Stimulated activated CD4-positive, alpha-beta T cell treated with anti-CD3 and anti-CD28 coated beads, Interleukin-1b, Interleukin-23, amount 100 ng/mL, for 1 hour (primary cell): ENCODE measurements around the gene ACTR6.
A peak's percentile ranks its signal among the peaks of the same experiment; 100 is the strongest.
"Not testable (repeated sequence)": the region's sequence is repeated elsewhere in the genome, so short reads cannot be mapped to it uniquely, and the experiment has no call there.

ENCODE experiments used
- DNase-seq, 2 donors: peaks; one replicate each; pipeline ENCODE4 v3.0.0-alpha.2; 2020; ENCODE audit warnings: low read depth in 2 of 2

Gene ACTR6

DNA sequence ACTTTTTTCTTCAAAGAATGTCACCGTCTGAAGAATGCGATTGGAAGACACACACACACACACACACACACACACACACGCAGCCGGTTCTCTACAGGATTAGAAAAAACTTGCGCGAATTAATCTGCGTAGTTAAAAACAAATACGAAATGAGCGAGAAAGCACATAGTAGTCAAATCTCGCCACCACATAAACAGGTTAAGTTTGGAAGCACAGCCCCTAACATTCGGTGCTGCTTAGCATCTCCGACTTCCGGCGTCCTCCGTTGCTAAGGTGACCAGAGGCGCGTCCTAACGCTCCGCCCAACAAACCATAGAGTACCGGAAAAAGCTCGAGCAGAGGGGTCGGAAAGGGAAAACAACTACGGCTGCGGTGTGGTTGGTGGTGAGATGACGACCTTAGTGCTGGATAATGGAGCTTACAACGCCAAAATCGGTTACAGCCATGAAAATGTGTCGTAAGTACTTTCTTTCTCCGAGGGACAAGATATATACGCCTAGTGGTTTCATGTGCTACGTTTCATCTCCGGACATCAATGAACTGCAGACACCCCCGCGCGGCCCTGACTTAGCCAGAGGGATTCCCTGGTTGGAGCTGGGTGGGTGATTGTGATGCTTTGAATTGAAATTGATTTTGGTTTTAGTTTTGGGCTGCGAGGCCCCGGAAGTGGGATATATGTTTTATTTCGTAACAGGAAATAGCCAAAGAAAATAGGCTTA lies at the start of gene ACTR6:
Gene ACTR6, plus strand, starts transcription at position 353 of the 719 bp plus-strand sequence. Its CDS starts 37 bp downstream, at position 390.
- peak; percentile 88 to 91 for DNase-seq

DNA sequence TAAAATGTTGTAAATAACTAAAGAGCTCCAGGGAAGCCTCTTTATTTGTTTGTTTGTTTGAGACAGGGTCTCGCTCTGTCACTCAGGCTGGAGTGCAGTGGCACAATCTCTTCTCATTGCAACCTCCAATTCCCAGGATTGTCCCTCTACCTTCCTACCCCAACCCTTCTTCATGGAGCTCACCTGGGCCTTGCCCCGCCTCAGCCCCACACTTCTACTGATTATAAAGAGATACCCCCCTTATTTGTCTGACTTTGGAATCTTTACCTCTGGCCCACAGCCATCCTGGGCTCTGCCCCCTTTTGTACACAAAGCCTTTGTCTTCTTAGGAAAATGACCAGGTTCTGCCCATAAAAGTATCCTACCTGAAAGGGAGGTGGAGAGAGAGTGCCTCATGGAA lies 48.8 kb upstream of the ACTR6 start:
- no peak for DNase-seq

DNA sequence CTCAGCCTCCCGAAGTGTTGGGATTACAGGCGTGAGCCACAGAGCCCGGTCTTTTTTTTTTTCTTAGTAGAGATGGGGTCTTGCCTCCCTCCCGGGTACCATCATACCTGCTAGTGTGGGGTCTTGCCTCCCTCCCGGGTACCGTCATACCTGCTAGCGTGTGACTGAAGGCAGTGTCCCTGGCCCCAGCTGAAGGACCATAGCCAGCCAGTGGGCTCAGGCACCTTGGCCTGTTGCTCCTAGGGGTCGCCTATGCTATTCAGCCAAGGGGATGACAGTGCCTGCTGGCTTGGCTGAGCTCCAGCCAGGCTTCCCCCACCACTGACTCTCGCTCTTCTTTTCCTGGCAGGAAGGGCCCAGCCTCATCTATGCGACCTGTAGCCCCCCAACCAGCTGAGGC lies 47.5 kb upstream of the ACTR6 start:
- DNase-seq = no peak

DNA sequence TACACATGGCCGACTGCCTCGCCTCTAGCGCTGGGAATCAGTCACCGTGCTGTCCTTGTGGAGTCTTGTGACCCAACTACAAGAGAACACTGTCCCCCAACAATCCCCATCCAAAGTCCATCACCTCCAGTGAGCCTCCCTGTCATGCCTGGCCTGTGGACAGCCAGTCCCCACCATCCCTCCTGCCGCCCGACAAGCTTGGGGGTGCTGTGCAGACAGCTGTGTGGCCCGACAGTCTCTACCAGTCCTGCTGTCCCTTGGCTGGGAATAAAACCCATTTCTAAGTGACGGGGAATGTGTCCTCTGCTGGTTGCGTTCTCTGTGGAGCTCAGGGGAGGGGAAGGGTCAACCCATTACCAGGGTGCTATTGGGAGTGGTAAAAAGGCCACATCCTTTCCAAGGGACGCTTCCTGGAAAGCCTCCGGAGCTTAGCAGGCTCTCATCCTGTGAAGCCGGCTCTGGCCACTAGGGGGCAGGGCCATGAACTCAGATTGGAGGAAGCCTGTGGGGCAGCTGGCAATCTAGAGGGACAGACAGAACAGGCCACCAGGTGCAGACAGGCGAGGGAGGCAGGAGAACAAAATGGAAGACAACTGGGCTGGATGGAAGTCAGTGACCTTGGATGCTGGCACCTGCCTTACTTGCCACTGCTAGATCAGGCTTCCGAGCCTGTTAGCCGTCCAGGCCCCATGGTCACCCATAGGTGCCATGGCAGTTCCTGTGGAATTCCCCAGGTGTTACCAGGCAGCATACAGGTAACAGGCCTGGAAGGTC lies 46.0 kb upstream of the ACTR6 start:
- DNase-seq = peak; percentile 20 to 64

DNA sequence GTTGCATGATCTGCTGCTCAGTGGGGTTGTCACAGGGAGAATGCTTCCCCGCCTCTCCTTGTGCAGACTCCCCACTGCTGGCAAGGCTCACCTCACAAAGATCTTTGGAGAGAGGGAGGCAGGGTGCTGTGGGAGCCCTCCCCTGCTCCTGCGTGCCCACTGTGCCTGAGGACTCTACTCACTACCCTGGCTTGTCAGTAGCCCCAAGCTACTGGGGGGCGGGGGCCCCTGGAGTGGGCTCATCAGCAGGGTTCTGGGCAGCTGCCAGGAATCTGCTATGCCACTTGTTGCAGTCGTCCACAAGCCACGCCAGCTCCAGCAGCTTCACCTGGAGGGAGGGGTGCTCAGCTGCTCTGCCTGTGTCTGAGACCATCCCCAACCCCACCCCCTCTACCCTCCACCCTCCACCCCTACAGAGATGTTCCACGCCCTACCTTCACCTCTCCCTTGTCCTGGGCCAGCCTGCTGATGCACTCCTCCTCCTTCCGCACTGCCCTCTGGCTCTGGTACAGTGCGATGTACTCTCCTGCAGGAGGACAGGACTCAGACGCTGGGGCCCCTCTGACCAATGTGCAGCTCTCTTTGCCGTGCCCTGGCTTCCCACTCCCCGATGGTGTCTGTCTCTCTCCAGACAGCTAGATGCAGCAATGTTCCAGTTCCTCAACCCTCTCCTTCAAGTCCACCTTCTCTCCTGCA lies 43.7 kb upstream of the ACTR6 start:
- no peak for DNase-seq

DNA sequence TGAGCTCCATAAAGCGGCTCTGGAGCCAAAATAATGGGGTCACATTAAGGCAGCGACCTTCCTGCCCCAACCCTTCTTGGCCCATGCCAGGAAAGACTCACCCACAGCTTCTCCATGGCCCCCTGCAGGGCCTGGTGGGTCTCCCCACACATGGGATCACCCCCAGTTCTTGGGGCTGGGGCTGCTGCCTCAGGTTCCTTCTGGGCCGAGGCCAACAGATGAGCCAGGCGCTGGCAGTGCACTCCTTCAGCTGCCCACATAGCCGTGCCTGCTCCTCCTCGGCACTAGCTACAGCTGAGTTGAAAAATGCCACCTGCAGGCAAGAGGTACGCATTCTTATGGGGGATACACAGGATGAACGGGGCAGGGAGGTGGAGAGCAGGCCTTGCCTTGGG lies 43.2 kb upstream of the ACTR6 start:
- no peak for DNase-seq

DNA sequence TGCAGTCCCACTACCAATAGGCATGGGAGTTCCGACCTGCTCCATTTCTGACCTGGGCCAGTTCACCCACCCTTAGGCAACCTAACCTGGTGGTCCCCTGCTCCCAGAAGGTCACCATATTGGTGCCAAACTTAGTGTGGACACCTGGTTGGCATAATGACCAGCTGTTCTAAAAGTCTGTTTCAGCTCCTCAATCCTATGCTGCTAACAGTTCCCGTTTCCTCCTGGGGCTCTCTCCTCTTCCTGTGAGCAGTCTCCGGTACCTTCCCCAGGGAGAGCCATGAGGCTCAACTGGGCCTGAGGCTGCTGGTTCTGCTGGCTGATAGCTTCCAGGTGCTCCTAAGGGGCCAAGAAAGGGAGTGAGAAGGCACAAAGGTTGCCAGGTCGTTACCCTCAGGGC lies 42.1 kb upstream of the ACTR6 start:
- DNase-seq = no peak

DNA sequence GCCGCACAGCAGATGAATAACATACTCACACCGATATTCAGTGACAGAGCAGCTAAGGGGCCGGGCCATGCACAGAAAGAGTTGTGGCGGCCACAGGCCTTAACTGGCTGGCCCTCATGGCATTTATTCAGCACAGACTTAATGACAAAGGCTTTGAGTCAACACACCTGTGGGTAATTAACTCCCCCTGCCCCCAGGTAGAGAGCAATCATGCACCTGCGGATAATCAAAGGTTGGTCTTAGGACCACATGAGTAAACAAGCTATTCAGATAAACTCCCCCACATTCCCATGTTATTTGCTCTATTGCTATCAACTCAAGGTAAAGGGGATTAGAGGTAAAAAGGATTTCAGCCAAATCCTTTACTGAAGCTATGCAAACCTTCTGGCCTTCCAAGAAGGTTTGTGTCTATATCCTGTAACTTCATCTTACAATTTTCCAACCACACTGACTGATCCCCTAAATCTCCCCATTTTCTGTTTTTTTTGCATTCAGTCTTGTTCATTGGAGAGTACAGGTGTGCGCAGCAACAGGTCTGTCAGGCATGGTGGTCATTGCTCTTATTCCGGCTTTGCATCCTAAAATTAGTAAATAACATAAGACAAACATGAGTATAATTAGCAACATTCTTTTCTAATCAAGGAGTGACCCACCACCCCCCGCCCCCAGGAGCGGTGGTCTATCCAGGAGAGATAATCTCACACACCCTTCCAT lies 41.1 kb upstream of the ACTR6 start:
- no peak for DNase-seq

DNA sequence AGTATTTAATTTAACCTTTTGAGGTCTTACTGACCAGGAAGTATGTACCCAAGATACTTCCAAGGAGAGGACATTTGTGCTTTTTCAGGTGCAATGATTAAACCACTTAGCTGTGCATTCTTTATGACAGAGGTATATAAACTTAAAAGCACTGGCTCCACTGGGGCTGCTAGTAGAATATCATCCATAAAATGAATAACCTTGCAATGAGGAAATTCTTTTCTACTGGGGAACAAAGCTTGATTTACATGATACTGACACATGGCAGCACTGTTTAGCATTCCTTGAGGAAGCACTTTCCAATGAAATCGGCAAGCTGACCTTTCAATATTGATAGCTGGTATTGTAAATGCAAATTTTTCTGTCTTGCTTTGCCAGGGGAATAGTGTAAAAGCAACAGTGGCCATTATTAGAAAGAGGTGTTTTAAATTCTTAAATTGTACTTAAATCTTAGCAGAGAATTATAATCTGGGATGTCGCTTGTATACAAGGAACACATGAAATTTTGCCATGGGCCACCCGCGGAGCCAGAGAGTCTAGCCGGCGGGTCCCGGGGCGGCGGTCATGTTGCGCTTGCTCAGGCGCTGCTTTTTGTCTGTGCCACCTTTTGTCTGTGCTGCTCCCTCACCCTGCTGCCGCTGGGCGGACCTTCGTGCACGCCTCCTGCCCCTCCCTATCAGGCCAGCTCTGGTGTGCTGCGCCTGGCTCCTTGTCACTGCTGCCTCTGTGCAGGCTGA lies 37.0 kb upstream of the ACTR6 start:
- peak; percentile 22 to 43 for DNase-seq

DNA sequence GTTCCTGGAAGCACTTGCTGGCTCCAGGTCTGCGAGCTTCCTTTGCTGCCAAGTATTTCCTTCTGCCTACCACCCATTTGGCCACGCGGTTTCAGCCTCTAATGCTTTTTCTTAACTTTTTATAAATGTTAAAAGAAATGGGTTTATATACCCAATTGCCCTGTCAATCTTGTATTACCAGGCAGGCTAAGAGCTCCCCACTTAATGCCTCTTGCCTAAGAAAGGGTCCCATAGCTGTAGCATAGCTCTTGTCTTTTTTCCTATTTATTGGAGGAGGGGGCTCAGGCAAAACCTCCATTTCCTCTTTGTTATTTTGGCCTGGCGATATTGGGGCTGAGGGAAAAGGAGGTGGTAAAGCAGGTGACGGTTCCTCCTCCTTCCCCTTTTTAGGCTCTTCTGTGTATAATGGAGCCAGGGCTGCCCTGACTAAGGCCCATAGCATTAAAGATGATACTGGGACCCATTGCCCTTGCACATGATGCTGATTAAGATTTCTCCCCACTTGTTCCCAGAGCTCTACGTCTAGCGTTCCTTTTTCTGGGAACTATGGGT lies 36.4 kb upstream of the ACTR6 start:
- no peak for DNase-seq

DNA sequence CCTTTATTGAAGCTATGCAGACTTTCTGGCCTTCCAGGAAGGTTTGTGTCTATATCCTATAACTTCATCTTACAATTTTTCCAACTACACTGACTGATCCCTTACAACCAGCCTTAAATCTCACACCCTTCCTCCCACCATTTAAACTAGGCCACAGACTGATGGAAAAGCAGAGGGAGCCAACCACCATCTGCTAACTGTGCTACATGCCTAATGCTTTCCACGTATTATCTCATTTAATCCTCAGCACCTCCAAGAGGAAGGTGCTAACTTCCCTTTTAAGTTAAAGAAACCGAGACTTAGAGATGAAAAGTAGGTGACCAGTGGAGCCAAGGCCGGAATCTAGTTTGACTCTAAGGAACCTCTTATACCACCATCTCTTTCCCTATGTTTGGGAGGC lies 35.3 kb upstream of the ACTR6 start:
- no peak for DNase-seq

DNA sequence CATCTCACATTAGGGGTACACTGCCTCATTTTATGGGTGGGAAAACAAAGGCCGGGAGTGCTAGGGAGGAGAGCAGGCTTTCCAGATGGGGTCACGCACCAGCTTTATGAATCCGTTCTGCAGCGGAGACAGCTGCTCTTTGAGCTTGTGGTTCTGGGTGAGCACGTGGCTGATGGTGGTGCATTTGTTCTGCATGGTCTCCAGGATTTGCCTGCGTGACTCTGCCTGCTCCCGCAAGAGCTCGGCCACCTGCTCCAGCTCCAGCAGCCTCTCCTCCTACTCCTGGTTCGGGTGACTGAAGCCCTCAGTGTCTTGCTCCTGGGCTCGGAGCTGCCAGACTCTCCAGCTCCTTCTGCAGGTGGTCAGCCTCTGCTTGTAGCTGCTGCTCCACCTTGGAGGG lies 34.4 kb upstream of the ACTR6 start:
- DNase-seq = no peak

DNA sequence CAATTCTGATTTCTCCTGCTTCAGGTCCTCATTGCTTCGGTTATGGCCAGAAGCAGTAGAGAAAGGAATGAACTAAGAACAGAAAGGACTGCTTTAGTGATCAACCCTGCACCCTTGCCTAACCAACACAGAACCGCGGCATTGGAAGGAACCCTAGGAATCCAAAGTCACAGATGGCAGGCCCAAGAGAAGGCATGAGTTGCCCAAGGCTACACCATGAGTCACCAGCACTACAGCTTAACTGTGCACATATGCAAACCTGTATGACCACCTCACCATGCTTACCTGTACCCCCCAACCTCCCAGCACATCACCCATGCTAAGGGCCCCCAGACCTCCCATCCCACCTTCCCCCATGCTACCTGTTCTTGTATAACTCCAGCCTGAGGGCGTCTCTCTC lies 32.1 kb upstream of the ACTR6 start:
- no peak for DNase-seq

DNA sequence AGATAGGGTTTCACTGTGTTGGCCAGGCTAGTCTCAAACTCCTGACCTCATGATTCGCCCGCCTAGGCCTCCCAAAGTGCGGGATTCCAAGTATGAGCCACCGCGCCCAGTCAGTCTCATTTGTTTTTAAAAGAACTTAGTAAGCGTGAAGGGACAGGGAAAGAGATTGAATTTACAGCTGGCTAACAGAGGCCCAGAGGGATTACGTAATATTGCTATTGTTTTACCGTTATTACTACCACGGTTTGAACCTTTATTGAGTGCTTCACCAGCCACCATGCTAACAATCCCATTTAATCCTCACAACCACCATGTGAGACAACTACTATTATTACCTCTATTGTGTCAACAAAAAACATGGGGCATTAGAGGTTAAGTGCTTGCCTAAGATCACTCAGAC lies 31.3 kb upstream of the ACTR6 start:
- DNase-seq = no peak

DNA sequence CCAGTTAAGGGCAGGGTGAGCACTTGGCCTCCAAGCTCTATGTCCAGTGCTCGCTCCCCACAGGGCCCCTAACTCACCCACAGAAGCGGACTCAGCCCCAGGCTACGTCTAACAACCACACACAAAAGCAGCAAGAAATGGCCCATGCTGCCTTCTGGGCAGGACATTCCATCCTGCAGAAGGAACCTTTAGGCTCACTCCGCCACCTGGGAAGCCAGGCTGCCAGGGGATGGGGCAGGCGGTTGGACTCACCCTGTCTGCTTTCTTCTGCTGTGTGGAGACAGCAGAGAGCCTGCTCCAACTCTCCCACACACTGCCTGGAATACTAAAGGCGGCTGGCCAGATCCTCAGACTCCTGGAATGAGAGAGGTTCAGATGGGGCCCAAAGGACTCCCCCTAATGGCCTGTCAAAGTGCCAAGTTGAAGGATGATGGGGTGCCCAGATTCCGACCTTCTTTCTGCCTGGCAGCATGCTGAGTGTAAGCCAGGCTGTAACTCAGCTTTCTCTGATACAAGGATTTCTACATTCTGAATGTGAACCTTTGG lies 30.2 kb upstream of the ACTR6 start:
- DNase-seq = no peak

DNA sequence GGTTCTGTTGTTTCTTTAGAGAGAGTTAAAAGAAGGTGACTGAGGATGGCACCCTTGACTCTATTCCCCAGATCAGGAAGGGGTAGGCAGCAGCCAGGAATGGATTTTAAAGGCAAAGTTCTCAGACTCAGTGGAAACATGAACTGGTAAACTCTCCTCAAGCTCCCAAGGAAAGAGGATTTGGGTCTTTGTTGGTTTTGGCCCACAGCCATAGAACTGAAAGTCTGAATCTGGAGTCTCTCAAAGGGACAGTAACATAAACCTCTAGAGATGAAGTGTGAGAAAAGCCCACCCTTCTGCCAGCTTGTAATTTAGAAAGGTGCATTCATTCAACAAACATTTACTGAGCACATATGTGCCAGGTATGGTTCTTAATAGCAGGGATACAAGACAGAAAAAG lies 29.4 kb upstream of the ACTR6 start:
- DNase-seq = no peak

DNA sequence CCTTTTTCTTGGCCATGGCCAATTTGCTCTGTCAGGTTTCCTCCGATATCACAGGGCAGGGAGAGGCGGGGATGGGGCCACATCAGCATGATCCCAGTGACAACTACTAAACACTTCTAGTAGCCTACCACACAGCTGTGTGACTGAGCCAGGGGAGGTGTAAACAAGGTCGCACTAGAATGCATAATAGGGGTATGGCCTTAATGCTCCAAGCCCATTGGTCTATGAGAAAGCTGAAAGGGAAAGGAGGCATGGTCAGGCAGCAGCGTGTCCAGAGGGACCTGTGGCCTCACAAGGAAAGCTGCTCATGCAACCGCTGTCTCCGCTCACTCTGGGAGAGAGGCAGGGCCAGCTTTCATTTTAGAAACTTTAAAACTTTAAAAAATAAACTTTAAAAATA lies 27.5 kb upstream of the ACTR6 start:
- no peak for DNase-seq

DNA sequence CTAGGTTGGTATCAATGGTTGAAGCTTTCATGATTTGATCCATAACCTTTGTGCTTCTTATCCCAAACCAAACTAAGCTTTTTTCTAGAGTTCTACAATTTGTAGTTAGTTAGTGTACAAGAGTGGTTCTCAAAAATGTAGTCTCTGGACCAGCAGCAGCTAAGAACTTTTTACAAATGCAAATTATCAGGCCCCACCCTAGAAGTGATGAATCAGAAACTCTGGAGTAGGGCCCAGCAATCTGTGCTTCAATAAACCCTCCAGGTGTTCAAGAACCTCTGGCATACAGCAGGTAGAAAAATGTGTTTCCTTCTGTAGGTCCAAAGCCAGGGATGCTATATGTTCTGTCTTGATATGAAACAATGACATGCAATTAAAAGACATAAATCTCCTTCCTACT lies 26.1 kb upstream of the ACTR6 start:
- DNase-seq = no peak

DNA sequence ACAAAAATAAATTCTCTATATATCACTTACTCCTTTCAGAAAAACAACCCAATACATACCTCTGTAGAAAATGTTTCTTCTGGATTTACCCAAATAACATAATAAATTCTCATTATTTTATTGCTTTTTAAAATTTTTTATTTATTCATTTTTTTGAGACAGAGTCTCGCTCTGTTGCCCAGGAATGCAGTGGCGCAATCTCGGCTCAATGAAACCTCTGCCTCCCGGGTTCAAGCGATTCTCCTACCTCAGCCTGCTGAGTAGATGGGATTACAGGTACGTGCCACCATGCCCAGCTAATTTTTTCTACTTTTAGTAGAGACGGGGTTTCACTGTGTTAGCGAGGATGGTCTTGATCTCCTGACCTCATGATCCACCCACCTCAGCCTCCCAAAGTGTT lies 24.1 kb upstream of the ACTR6 start:
- not testable (repeated sequence) for DNase-seq

DNA sequence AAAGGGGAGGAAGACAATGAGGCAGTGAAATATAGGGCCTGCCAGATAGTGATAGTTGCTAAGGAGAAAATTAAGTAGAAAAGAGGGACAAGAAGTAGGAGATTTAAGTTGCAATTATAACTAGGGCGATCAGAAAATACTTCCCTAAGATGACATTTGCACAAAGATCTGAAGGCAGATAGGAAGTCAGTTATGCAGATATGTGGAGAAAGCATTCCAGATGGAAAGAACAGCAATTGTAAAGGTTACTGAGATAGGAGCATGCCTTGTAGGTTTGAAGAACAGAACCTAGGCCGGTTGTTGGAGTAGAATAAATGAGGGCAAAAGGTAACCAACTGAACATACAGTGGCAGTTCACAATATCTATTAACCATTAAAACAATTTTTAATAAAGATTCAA lies 21.4 kb upstream of the ACTR6 start:
- no peak for DNase-seq
